Keratinocyte (primary cell): ENCODE data around the gene SNRPA1.

Experiments
- EZH2 ChIP-seq: IDR thresholded peaks from one replicate; pipeline ENCODE4 v1.6.1; 2012; ENCODE audit warnings: inconsistent platforms, mild to moderate bottlenecking, low read length, moderate library complexity
- TF ChIP-seq, protein P1 (sequence below), 3 experiments: IDR thresholded peaks in 1 of 3; conservative IDR thresholded peaks in 1 of 3; optimal IDR thresholded peaks in 1 of 3; 2 replicates in 2 of 3; 3 replicates in 1 of 3; pipeline versions ENCODE3 to v1.5.1; 2011; ENCODE audit warnings: low read length in 3 of 3, mild to moderate bottlenecking in 3 of 3, moderate library complexity in 2 of 3, control low read depth in 1 of 3, inconsistent platforms in 1 of 3; ENCODE audit not compliant: insufficient read depth in 2 of 3; ENCODE audit errors: extremely low read depth in 1 of 3

DNA sequence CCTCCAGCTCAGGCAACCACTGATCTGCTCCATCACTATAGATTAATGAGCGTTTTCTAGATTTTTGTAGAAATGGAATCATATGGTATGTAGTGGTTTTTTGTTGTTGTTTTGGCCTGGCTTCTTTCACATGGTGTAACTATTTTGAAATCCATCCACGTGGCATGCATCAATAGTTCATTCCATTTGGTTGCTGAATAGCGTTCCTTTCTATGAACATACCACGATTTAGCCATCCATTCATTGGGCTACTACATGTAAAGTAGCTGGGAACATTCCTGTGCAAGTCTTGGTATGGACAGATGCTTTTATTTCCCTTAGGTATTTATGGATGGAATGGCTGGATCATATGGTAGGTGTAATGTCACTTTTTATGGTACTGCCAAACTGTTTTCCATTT is 32.5 kb downstream of the SNRPA1 start:
- TF ChIP-seq, protein P1, sequence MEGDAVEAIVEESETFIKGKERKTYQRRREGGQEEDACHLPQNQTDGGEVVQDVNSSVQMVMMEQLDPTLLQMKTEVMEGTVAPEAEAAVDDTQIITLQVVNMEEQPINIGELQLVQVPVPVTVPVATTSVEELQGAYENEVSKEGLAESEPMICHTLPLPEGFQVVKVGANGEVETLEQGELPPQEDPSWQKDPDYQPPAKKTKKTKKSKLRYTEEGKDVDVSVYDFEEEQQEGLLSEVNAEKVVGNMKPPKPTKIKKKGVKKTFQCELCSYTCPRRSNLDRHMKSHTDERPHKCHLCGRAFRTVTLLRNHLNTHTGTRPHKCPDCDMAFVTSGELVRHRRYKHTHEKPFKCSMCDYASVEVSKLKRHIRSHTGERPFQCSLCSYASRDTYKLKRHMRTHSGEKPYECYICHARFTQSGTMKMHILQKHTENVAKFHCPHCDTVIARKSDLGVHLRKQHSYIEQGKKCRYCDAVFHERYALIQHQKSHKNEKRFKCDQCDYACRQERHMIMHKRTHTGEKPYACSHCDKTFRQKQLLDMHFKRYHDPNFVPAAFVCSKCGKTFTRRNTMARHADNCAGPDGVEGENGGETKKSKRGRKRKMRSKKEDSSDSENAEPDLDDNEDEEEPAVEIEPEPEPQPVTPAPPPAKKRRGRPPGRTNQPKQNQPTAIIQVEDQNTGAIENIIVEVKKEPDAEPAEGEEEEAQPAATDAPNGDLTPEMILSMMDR (optimal IDR thresholded peaks at IDR 0.05 in 1 of 3, IDR thresholded peaks at IDR 0.05 in 1 of 3, conservative IDR thresholded peaks at IDR 0.05 in 1 of 3; ENCODE audit: extremely low read depth in 1 of 3, insufficient read depth in 2 of 3, low read length in 3 of 3) = no peak
- no peak for TF ChIP-seq EZH2
